Measurements from ENCODE around the gene IL20RA.

DNA sequence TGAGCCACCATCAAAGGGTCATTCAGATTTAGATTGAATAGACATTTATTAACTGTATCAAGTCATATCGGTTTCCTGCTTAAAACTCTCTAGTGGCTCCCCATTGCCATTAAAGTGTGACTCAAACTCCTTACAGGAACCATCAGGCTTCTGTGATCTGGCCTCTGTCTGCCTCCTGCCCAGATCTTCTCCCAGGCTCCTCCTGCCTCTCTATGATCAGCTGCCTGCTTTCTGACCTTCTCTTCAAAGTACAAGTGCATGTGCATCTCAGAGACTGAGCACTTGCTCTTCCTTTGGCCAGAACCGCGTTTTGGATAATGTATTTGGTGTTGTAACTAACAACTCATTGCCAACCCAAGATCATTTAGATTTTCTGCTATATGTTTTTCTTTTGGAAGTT lies 52.7 kb downstream of the IL20RA start:
- TF ChIP-seq, protein P1, sequence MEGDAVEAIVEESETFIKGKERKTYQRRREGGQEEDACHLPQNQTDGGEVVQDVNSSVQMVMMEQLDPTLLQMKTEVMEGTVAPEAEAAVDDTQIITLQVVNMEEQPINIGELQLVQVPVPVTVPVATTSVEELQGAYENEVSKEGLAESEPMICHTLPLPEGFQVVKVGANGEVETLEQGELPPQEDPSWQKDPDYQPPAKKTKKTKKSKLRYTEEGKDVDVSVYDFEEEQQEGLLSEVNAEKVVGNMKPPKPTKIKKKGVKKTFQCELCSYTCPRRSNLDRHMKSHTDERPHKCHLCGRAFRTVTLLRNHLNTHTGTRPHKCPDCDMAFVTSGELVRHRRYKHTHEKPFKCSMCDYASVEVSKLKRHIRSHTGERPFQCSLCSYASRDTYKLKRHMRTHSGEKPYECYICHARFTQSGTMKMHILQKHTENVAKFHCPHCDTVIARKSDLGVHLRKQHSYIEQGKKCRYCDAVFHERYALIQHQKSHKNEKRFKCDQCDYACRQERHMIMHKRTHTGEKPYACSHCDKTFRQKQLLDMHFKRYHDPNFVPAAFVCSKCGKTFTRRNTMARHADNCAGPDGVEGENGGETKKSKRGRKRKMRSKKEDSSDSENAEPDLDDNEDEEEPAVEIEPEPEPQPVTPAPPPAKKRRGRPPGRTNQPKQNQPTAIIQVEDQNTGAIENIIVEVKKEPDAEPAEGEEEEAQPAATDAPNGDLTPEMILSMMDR (IDR thresholded peaks at IDR 0.05): no peak
- TF ChIP-seq POLR2A (IDR thresholded peaks at IDR 0.05): no peak
